ENCODE measurements around the gene PHF20.

GRCh38 chr20:35838205-35838604, 66.4 kb downstream of the PHF20 start:
- TF ChIP-seq CTCF (IDR thresholded peaks at IDR 0.05) (no peak), POLR2A (IDR thresholded peaks at IDR 0.05) (no peak)
